GM08714 (cell line): ENCODE measurements around the gene KRT83.
"Not testable (repeated sequence)": the region's sequence is repeated elsewhere in the genome, so short reads cannot be mapped to it uniquely, and the experiment has no call there.

Experiments used
- H3K4me3 ChIP-seq: fragments of 200-500 bp; sonication (Bioruptor generic); 2 replicates; pipeline ENCODE4 v1.5.1; 2014; ENCODE audit warnings: mild to moderate bottlenecking, low read length, inconsistent platforms
- ZNF274 ChIP-seq: IDR thresholded peaks from 2 replicates; pipeline ENCODE4 v1.6.1; 2012; ENCODE audit warnings: mild to moderate bottlenecking, low read depth, low read length

KRT83 gene

DNA sequence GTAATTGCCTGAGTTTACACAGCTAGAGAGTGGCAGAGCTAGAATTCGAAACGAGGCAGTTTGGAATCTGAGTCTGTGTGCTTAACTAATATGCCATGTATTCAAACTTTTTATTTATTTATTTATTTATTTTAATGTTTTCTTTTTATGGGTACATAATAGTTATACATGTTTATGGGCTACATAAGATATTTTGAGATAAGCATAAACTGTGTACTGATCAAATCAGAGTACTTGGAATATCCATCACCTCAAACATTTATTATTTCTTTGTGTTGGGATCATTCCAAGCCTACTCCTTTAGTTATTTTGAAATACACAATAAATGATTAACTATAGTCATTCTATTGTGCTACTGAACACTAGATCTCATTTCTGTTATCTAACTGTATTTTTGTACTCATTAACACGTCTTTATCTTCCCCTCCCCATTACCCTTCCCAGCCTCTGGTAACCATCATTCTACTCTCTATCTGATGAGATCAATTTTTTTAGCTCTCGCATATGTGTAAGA lies 22.5 kb downstream of the KRT83 start:
- no peak for TF ChIP-seq ZNF274
- no peak overlapping the region for H3K4me3 ChIP-seq

DNA sequence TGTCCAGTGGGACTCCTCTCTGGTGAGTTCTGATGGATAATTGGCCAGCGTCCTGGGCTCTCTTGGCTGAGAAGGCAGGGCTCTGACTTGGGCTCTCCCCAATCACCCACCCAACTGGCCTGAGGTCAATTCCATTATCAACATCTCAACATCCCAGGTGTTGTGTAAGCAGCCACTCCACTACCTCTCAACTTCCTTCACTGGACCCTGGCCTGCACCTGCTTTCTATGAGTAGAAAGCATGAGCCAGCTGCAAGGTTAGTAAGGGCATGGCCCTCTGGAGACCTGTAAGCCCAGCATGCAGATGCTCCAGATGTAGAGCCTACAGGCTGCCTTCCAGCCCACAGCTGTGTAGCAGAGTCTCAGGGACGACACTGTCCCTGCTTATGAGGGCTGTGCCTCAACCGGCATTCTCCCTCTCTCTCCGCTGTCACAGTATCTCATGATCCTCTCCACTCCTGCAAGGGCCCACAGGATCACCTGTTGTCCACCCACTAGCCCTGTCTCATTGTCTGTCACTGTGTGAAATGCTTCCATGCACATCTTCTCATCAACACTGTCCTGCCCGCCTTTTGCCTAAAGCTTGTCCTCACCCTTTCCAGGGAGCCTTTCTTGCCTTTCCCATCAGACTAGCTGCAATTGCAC lies 24.5 kb downstream of the KRT83 start:
- no peak overlapping the region for H3K4me3 ChIP-seq
- TF ChIP-seq ZNF274 = no peak

DNA sequence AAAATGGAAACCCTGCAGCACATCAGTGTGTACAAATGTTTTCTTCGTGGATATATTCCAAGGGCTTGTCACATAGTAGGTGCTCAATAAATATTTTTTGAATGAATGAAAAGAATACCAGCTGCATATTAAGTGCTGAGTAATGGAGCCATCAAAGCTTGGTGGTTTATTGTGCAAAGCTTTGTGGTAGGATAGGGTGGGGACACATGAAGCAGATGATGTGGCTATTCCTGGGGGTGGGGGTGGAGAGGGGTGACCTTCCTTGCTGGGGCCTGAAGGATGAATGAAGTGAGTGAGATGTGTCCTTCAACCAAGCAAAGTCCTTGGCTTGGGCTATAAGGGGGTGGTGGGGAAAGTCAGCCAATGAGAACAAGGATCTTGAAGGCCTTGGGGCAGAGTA lies 25.5 kb downstream of the KRT83 start:
- no peak overlapping the region for H3K4me3 ChIP-seq
- no peak for TF ChIP-seq ZNF274

DNA sequence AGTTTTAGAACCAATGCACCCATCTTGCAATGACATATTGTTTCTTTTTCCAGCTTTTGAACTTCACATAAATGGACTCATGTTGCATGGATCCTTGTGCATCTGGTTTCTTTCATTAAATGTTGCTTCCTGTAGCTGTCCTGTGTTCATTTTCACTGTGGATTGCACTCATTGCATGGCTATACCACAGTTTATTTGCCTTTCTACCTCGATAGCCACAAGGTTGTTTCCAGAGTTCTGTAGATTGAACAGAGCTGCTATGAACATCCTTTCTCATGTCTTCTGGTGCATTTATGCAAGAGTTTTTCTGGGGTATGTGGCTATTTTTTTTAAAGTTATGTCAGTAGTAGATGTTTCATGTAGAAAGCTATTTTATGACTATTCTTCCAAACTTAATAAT lies 26.4 kb downstream of the KRT83 start:
- no peak overlapping the region for H3K4me3 ChIP-seq
- TF ChIP-seq ZNF274 = no peak

DNA sequence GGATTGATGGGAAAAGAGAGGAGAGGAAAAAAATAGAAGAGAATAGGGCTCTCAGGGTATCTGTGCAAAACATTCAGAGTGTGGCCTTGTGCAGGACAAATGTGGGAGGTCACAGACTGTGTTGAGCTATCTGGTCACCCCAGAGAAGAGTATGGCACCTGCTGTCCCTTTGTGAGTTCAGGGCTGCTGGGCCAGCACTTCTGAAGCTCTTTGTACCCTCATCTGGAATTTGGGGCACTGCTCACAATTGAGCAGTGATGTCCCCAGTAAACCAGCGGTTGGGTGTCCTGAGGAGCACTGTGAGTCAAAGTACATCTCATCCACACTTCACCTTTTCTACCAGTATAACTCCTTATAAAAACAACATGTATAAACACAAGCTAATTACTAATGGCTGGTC lies 27.3 kb downstream of the KRT83 start:
- TF ChIP-seq ZNF274 = no peak
- no peak overlapping the region for H3K4me3 ChIP-seq

DNA sequence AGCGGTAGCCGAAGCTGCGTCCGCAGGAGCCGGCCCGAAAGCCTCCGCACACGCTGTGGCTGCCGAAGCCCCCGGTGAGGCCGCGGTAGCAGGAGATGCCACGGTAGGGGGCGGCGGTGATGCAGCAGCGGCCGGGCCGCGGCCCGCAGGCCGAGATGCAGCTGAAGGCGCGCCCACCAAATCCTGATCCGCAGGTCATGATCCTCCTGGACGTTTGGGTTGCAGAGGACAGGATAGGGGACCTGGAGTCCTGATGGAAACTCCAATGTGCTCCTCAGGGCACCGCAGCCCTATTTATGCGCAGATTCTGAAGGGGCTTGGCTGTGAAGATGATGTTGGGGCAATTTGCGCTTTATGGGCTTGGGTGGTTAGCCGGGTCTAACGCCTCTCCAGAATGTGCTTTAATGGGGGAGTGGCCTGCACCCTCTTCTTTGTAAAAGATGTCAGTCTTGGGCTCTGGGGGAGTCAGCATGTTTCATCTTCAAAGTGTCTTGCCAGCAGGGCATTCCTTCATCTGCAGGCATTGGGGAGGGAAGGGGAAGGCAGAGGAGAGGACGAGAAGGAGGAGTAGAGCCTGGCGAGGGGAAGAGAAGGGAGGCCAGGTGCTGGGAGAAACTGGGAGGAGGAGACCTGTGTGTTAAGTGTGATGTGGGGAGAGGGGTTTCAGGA lies 29.8 kb downstream of the KRT83 start, which contains the start of gene KRT81:
KRT81 (minus strand) TSS at position 268 of the 669 bp plus-strand sequence; CDS start at position 199, 69 bp downstream.
- H3K4me3 ChIP-seq = no peak within 1 kb of the TSS
- no peak for TF ChIP-seq ZNF274

DNA sequence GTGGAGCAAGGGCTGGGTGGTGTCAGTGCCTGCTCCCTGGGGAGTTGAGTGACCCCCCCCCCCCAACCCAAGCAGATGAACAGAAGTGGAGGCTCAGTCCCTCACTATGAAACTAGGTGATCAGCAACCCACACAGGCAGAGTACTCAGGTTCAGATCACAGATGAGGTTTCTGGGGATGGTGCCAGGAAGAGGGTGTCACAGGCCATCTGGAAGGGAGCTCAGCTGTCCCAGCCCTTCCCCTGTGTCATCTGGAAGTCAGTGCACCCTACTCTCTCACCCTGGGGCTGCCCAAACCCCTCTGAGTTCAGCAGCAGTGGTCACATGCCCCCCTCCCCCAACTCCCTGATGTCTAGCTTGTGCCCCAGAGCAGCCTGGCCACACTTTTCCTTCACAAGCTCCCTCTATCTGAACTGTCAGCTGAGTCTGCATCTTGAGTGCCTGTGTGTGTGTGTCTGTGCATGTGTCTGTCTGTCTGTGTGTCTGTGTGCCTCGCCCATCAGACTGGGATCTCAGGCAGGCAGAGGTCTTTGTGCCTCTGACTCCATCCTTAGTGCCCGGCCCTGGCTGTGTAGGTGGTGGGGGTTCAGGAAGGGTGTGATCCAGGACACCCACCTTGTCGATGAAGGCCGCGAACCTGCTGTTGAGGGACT lies 30.6 kb downstream of the KRT83 start:
- not testable (repeated sequence) for H3K4me3 ChIP-seq

DNA sequence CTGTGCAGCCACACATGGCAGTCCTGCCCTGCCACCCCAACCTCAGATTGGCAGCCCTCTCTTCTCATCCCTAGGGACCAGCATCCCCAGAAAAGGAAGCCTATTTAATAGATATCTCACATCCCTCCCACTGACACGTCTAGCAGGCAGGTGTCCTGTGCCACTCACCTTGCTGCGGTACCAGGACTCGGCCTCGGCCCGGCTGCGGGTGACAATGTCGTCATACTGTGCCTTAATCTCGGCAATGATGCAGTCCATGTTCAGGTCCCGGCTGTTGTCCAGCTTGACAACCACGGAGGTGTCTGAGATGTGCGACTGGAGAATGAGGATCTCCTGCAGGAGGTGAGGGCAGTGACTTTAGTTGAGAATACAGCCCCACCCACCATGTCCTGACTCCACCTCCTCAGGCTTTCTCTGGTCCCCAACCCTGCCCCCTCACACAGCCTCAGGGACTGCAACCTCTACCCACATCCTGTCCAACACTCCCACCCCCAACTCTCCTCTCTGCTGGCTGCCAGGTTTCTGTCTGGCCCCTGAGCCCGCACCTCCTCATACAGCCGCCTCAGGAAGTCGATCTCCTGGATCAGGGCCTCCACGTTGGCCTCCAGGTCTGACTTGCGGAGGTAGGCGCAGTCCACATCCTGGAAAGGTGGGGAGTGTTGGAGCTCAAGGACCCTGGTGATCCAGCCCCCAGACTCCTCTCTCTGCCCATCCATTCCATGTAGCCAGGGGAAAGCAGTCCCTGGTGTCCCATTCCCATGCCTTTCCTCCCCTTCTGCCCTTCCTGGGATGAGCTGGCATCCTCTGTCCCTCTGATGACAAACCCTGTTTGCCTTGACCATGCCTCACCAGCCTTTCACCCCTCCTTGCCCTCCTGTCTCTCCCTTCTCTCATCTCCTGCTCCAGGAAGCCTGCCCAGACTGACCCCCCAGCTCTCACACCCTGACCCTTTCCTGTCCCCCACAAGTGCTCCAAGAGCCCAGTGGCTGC lies 33.1 kb downstream of the KRT83 start:
- not testable (repeated sequence) for H3K4me3 ChIP-seq

DNA sequence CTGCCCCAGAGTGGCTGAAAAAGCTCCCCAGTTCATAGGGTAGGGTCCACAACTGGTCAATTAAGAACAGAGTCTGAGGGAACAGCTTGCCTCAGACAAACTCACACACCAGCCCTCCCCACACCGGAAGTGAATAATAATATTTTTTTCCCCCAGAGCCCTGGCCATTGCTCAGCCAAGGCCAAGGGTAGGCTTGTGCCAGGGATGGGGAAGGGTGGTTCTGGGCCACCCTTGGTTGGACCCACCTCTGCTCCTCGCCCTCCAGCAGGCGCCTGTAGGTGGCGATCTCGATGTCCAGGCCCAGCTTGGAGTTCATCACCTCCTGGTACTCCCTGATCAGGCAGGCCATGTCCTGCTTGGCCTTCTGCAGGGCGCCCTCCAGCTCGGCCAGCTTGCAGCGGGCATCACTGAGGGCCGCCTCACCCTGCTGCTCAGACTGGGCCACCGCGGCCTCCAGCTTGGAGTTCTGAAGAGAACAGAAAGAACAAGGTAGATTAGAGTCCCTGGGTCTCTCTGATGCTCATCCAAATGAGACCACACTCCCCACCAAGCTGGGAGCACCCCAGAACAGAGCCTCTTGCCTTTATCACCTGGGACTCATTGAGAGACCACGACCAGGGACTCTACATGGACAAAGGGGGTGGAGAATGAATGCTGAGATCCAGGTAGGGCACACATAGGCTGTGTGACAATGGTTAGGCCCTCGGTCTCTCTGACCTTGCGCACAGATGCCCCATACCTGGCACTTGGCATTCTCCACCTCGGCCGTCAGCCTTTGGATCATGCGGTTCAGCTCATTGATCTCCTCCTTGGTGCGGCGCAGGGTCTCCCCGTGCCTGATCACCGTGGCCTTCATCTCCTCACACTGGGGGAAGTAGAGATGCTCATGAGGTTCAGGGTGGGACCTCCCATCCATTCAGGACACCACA lies 34.1 kb downstream of the KRT83 start:
- not testable (repeated sequence) for H3K4me3 ChIP-seq

DNA sequence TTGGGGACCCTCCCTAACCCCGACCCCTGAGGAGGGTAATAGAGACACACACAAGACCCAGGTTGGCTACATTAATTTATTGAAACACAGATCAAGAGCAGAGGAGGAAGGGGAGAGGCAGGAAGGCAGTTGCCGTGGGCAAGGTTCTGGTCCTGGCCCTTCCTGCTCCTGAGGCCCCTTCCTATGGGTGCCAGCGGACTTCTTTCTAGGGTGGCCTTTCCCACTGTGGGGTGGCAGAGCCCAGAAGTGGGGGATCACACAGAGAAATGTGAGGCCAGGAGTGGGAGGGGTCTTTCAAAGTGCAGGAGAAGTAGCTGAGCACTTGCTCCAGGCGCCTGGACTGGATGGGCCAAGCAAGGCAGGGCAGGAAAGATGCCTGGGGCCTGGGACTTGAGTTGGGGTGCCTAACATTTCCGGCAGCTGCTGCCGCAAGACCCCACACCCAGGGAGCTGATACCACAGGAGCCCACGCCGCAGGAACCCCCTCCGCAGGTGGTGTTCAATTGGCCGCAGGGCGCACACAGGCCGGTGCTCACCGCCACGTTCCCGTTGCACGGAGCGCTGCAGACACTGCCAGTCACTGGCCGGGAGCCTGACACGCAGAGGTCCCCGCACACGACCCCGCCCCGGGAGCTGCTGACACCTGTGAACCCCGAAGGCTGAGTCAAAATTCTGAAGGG lies 35.2 kb downstream of the KRT83 start:
- H3K4me3 ChIP-seq = no peak overlapping the region
- TF ChIP-seq ZNF274 = no peak

DNA sequence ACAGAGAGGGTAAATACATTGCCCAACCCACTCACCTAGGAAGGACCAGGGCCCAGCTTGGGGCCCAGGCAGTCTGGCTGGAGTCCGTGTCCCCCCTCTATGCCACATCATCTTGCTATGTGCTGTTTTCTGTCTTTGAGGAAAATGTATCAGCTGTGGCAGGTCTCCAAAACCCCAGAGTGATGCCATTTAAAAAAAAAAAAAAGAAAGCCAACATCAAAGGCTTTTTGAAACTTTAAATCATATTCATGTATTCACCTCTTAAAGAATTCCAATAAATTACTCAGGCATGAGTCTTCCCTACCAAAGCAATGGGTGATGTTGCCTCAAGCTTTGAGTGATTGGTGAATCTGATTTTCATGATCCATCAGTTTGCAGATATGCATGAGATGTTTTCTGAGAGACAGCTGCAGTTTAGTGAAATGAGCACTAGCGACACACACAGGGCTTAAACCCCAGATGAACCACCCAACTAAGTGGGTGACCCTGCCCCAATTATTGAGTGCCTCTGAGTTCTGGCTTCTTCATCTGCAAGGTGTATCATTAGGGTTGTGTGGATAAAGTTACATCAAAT lies 35.9 kb downstream of the KRT83 start:
- no peak for TF ChIP-seq ZNF274
- H3K4me3 ChIP-seq = no peak overlapping the region

DNA sequence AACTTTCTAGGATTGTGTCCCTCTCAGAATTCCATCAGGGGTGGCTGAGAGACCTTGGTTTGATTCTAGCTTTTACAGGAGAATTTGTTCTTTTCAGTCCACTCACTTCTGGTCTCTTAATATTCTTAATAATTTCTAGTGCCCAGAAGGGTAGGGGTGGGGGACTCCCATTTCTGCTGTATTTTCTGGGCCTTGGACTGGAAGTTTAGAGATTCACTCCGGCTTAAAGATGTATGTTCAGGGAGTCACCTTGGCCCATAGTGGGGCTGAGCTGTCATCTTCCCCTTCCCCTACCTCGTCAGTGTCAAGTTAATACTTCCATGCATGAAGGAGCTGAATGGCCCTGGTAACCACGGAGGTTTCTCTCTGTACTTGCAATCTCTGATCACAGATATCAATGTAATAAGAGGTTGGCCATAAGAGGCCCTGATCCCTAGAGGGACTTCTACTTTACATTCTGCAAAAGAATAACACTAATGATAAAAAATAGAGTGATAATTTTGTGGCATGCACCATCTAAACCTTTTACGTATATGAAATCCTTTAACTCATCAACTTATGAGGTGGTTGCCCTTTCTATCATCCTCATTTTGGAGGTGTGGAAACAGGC lies 36.5 kb downstream of the KRT83 start:
- no peak overlapping the region for H3K4me3 ChIP-seq
- TF ChIP-seq ZNF274 = no peak
